GM12873 (cell line): ENCODE data around the gene ZBTB45.

ENCODE experiments used
- CTCF ChIP-seq: IDR thresholded peaks from 2 replicates; pipeline ENCODE4 v1.5.1; 2012; ENCODE audit warnings: low read depth, mild to moderate bottlenecking, moderate library complexity, low read length, control low read depth; ENCODE audit not compliant: insufficient read depth; ENCODE audit errors: missing control alignments

The ZBTB45 gene

GRCh38 chr19:58552655-58553054, 33.0 kb upstream of the ZBTB45 start:
- TF ChIP-seq CTCF: no peak

- TF ChIP-seq CTCF: no peak
These were observed 32.2 kb upstream of the ZBTB45 start for GRCh38 chr19:58551577-58552471.

- no peak for TF ChIP-seq CTCF
These were observed 31.5 kb upstream of the ZBTB45 start for GRCh38 chr19:58551123-58551497.

- TF ChIP-seq CTCF: no peak
These were observed 30.9 kb upstream of the ZBTB45 start for GRCh38 chr19:58550362-58551122.

- TF ChIP-seq CTCF: no peak
These were observed 30.2 kb upstream of the ZBTB45 start for GRCh38 chr19:58549664-58550361.

- no peak for TF ChIP-seq CTCF
These were observed 29.5 kb upstream of the ZBTB45 start for GRCh38 chr19:58548859-58549663.
